HFFc6 (cell line): ENCODE measurements around the gene TLE4. TPM values are rescaled to one million over a fixed set of nuclear protein-coding genes. Genes with fewer than 3 reads are reported as not detected.
A peak's percentile ranks its signal among the peaks of the same experiment; 100 is the strongest.

Source experiments
- DNase-seq: peaks from one replicate; pipeline ENCODE4 v3.0.0-alpha.2; 2018
- H3K27ac Mint-ChIP-seq: 2 replicates; pipeline ENCODE4 v1.8.0; 2020; ENCODE audit warnings: mild to moderate bottlenecking, mixed read lengths
- H3K27me3 Mint-ChIP-seq: 2 replicates; pipeline ENCODE4 v1.8.0; 2021; ENCODE audit warnings: mild to moderate bottlenecking, moderate library complexity, mixed read lengths; ENCODE audit not compliant: insufficient read depth
- H3K36me3 Mint-ChIP-seq: 2 replicates; pipeline ENCODE4 v1.8.0; 2021; ENCODE audit warnings: low read depth, mixed read lengths
- H3K4me1 Mint-ChIP-seq: 2 replicates; pipeline ENCODE4 v1.8.0; 2020; ENCODE audit warnings: low read depth, mixed read lengths
- H3K4me3 Mint-ChIP-seq: 2 replicates; pipeline ENCODE4 v1.8.0; 2020; ENCODE audit warnings: mild to moderate bottlenecking, moderate library complexity, mixed read lengths
- H3K9me3 Mint-ChIP-seq: 2 replicates; pipeline ENCODE4 v1.8.0; 2020; ENCODE audit warnings: mild to moderate bottlenecking, mixed read lengths
- total RNA-seq, 6 experiments: library from RNA; stranded (reverse); fragmentation: NEBNext Ultra II Directional; extraction: Animal tissue kit (Norgen Biotek cat#: 25700); gene quantifications; 2 replicates in 1 of 6; 3 replicates in 5 of 6; pipeline ENCODE4 v1.2.3, GENCODE V29; 2021
- TF ChIP-seq, protein P1 (sequence below): fragments of 200-600 bp; sonication (generic); IDR thresholded peaks from 2 replicates; pipeline ENCODE4 v1.5.0; 2021; ENCODE audit warnings: antibody characterized with exemption, mild to moderate bottlenecking

The TLE4 gene
- total RNA-seq, 6 experiments from 2014 or later = 126 to 186 (median 139) TPM

DNA sequence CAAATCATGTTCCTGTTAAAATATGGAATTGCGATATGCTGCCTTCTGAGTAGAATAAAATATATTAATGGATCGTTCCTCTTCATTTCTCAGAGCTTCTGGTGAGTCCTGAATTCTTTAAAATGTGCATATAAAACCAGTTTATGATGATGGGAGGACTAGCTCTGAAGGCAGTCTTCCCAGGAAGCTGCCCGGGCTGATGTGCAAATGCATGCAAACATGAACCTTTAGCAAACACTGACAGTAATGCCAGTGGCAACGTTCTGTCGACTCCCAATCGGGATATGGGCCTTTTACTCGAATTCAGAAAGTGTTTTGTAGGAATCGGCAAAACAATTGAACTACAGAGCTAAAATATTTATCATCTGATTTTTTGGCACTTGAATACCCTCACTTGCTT, 93.6 kb downstream of the TLE4 start:
- peaks cover 95% of the 10 kb centered on the region for H3K4me1 Mint-ChIP-seq
- no peak for DNase-seq
- no peaks in the 10 kb centered on the region for H3K9me3 Mint-ChIP-seq
- H3K4me3 Mint-ChIP-seq = no peak overlapping the region
- peaks cover 9% of the 10 kb centered on the region; the same call in 1 of the 2 replicates for H3K27me3 Mint-ChIP-seq
- peaks cover 59% of the 10 kb centered on the region for H3K36me3 Mint-ChIP-seq
- TF ChIP-seq, protein P1, sequence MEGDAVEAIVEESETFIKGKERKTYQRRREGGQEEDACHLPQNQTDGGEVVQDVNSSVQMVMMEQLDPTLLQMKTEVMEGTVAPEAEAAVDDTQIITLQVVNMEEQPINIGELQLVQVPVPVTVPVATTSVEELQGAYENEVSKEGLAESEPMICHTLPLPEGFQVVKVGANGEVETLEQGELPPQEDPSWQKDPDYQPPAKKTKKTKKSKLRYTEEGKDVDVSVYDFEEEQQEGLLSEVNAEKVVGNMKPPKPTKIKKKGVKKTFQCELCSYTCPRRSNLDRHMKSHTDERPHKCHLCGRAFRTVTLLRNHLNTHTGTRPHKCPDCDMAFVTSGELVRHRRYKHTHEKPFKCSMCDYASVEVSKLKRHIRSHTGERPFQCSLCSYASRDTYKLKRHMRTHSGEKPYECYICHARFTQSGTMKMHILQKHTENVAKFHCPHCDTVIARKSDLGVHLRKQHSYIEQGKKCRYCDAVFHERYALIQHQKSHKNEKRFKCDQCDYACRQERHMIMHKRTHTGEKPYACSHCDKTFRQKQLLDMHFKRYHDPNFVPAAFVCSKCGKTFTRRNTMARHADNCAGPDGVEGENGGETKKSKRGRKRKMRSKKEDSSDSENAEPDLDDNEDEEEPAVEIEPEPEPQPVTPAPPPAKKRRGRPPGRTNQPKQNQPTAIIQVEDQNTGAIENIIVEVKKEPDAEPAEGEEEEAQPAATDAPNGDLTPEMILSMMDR = no peak
- H3K27ac Mint-ChIP-seq = no peak overlapping the region

- TF ChIP-seq, protein P1 = no peak
- Mint-ChIP-seq H3K27me3 (peaks cover 11% of the 10 kb centered on the region; the same call in 1 of the 2 replicates), H3K9me3 (no peaks in the 10 kb centered on the region), H3K4me1 (peaks cover 95% of the 10 kb centered on the region), H3K4me3 (no peak overlapping the region), H3K36me3 (peaks cover 61% of the 10 kb centered on the region), H3K27ac (peak overlapping the region; percentile 38; the same call in 1 of the 2 replicates)
- DNase-seq = peak; percentile 36
Measured at GRCh38 chr9:79665931-79666330, 94.2 kb downstream of the TLE4 start.

GRCh38 chr9:79667120-79667519, 95.4 kb downstream of the TLE4 start:
- H3K4me1 Mint-ChIP-seq = peaks cover 95% of the 10 kb centered on the region
- no peak for DNase-seq
- peaks cover 62% of the 10 kb centered on the region for H3K36me3 Mint-ChIP-seq
- no peaks in the 10 kb centered on the region for H3K9me3 Mint-ChIP-seq
- TF ChIP-seq, protein P1 = no peak
- H3K27me3 Mint-ChIP-seq = peaks cover 19% of the 10 kb centered on the region
- H3K4me3 Mint-ChIP-seq = no peak overlapping the region
- no peak overlapping the region for H3K27ac Mint-ChIP-seq

DNA sequence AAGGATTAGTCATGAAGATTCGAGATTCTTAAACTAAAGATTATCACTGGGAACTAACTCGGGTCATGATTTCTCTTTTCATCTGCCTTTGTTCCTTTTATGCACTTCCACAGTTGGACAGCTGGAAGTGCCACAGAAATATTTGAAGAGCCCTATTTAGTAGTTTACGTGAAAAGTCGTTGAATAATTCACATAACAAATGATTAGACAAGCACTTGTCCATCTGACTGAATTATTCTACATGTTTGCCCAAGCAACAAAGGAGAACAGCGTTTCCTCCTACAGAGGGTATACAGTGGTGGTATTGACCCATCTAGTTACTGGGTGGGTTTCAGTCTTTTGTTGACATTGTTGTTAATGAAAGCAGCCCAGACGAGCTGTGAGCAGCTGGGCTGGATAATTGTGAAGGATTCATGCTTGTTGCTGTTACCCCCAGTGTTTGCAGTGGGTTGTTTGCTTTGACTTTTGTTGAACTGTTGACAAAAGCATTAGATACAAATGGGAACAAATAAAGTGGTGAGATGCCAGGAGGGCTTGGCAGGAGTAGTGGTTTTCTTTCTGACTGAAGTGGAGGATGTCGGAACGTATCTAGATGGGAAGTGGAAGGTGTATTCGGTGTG, 96.2 kb downstream of the TLE4 start:
- TF ChIP-seq, protein P1 = no peak
- no peak overlapping the region for H3K27ac Mint-ChIP-seq
- H3K4me3 Mint-ChIP-seq = no peak overlapping the region; the same call in 1 of the 2 replicates
- H3K9me3 Mint-ChIP-seq = no peaks in the 10 kb centered on the region
- peaks cover 62% of the 10 kb centered on the region for H3K36me3 Mint-ChIP-seq
- H3K27me3 Mint-ChIP-seq = peaks cover 23% of the 10 kb centered on the region
- no peak for DNase-seq
- peaks cover 94% of the 10 kb centered on the region for H3K4me1 Mint-ChIP-seq

- Mint-ChIP-seq H3K4me1 (peaks cover 90% of the 10 kb centered on the region), H3K9me3 (no peaks in the 10 kb centered on the region), H3K36me3 (peaks cover 68% of the 10 kb centered on the region), H3K27me3 (peaks cover 25% of the 10 kb centered on the region), H3K27ac (peak overlapping the region; percentile 40; the same call in 1 of the 2 replicates), H3K4me3 (no peak overlapping the region)
- DNase-seq = no peak
- TF ChIP-seq, protein P1 = no peak
Measured at GRCh38 chr9:79668956-79669355, 97.2 kb downstream of the TLE4 start.
